Measurements from ENCODE around the gene SLC1A4.

GRCh38 chr2:64972876-64973275, 16.3 kb upstream of the SLC1A4 start:
- TF ChIP-seq SPI1 (IDR thresholded peaks at IDR 0.05; ENCODE audit: low read depth, low read length) (no peak), POLR2A (IDR thresholded peaks at IDR 0.05; ENCODE audit: low read depth, low read length) (no peak), POLR2AphosphoS5 (IDR thresholded peaks at IDR 0.05; ENCODE audit: low read depth, low read length) (no peak), POU2F2 (IDR thresholded peaks at IDR 0.05; ENCODE audit: low read depth, low read length) (no peak)
